Iris pigment epithelial cell (primary cell): ENCODE measurements around the gene HSPB3.
"Not testable (repeated sequence)": the region's sequence is repeated elsewhere in the genome, so short reads cannot be mapped to it uniquely, and the experiment has no call there.

Experiments used
- DNase-seq: peaks from one replicate; pipeline ENCODE4 v3.0.0-alpha.2; 2011; ENCODE audit warnings: low read depth

Gene HSPB3

DNA sequence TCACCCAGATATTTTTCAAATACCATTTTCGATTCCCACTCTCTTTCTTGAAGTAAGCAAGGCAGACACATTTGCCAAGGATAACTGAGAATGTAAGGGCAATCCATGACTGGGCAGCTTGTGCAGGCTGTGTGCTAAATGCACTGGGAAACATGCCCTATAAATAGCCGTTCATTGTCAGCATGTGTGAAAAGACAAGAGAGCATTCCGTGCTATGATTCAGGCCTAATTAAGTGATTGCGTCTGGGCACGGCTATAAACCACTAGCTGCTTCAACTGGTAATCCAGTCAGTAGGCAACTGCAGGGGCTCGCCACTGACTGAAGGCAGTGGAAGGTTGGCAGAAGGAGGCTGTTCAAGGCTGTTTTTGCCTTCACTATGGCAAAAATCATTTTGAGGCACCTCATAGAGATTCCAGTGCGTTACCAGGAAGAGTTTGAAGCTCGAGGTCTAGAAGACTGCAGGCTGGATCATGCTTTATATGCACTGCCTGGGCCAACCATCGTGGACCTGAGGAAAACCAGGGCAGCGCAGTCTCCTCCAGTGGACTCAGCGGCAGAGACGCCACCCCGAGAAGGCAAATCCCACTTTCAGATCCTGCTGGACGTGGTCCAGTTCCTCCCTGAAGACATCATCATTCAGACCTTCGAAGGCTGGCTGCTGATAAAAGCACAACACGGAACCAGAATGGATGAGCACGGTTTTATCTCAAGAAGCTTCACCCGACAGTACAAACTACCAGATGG is at the start of gene HSPB3:
TSS of gene HSPB3 (plus strand) at position 287 of the 745 bp plus-strand sequence. CDS start at position 378, 91 bp downstream.
- DNase-seq = no peak

- DNase-seq = no peak
Measured at GRCh38 chr5:54411176-54411575, 44.3 kb upstream of the HSPB3 start.

GRCh38 chr5:54412913-54413312 is 42.6 kb upstream of the HSPB3 start:
- DNase-seq = no peak

DNA sequence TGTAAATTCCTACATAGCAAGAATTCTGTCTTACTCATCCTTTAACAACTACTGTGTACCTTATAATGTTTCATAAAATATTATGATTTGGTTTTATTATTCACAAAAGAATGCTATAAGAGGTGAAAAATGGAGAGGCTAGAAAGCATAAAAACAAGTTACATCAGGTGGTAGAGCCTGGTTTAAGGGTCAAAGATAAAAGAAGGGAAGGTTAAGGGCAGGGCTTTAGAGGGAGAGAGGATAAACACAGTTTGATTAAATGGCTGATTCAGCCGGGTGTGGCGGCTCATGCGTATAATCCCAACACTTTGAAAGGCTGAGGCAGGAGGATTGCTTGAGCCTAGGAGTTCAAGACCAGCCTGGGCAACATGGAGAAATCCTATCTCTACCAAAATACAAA is 40.4 kb upstream of the HSPB3 start:
- DNase-seq = no peak

- peak; percentile 63 for DNase-seq
Measured at GRCh38 chr5:54415896-54416601, 39.5 kb upstream of the HSPB3 start.

- peak; percentile 49 for DNase-seq
Measured at GRCh38 chr5:54419573-54420423, 35.7 kb upstream of the HSPB3 start.

DNA sequence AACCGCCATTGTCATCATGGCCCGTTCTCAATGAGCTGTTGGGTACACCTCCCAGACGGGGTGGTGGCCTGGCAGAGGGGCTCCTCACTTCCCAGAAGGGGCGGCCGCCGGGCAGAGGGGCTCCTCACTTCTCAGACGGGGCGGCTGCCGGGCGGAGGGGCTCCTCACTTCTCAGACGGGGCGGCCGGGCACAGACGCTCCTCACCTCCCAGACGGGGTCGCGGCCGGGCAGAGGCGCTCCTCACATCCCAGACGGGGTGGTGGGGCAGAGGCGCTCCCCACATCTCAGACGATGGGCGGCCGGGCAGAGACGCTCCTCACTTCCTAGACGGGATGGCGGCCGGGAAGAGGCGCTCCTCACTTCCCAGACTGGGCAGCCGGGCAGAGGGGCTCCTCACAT is 35.0 kb upstream of the HSPB3 start:
- not testable (repeated sequence) for DNase-seq

DNA sequence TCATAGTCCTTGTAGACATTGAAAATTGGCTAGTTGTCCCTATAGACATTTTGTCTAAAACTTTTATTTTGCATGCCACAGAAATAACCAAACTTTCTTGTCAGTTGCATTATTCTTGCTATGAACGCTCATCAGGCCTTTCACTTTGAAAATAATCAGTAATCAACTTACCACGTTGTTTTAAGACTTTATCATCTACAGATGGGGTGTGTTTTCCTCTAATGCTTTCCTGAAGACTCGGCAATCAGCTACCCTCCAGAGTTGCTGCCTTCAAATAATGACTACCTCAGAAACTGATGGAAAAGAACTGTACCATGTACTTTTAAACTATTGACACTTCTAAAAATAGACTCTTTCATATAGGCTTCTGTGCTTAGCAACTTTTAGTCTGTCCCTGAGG is 33.5 kb upstream of the HSPB3 start:
- no peak for DNase-seq

GRCh38 chr5:54425258-54425657 is 30.2 kb upstream of the HSPB3 start:
- no peak for DNase-seq

GRCh38 chr5:54426209-54426608 is 29.3 kb upstream of the HSPB3 start:
- no peak for DNase-seq

- not testable (repeated sequence) for DNase-seq
Measured at GRCh38 chr5:54434650-54435049, 20.8 kb upstream of the HSPB3 start.

GRCh38 chr5:54438620-54439389 is 16.7 kb upstream of the HSPB3 start:
- no peak for DNase-seq

DNA sequence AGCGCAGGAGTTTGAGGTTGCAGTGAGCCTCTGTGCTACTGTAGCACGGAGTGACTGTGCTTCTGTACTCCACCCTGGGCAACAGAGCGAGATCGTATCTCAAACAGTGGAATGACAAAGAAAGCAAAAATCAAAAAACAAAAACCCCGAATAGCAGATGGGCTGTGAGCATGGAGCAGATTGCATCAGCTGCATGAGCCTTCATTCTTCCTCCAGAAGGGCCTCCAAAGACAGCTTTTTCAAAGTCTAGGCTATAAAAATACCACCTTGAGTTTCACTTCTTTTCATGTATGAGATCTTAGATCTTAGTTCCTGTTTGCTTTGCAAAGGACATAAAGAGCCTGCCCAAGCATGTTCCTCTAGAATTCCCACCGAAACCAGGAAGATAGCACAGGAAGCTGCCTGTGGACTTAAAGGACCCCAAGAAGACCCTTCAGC is 15.0 kb upstream of the HSPB3 start:
- no peak for DNase-seq

GRCh38 chr5:54442271-54442670 is 13.2 kb upstream of the HSPB3 start:
- no peak for DNase-seq

DNA sequence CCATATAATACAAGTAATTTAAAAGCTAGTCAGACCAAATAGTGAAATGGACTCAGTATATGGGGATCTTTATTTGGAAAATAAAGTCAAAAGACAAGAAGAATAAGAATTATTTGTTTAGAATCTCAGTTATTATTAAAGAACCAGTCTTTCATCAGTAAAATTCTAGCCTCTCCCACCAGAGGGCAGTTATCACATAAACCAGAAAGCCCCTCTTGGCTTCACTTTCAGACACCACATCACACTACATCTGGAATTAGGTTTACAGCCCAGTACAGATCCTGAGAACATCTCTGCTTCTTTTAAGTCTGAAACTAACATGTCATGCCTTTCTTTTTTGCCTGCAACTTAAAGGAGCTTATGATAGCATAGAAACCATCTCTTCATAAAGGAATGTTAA is 12.2 kb upstream of the HSPB3 start:
- peak; percentile 45 for DNase-seq

- no peak for DNase-seq
Measured at GRCh38 chr5:54445691-54446378, 9.7 kb upstream of the HSPB3 start.

DNA sequence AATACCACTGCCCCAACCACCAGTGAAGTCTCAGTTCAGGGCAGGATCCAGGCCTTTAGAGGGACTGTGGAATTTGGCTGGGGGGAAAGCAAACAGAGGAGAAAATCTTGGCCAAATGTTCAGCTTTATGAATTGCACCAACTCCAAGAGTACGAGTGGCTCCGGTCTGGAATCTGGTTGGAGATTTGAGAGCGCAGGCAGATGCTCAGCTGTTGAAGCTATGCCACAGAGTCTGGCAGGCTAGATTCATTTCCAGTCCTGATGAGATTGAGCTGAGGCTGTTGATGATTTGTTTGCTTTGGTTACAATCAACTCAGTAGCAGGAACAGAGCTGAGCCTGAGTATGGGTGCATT is 9.1 kb upstream of the HSPB3 start:
- no peak for DNase-seq

DNA sequence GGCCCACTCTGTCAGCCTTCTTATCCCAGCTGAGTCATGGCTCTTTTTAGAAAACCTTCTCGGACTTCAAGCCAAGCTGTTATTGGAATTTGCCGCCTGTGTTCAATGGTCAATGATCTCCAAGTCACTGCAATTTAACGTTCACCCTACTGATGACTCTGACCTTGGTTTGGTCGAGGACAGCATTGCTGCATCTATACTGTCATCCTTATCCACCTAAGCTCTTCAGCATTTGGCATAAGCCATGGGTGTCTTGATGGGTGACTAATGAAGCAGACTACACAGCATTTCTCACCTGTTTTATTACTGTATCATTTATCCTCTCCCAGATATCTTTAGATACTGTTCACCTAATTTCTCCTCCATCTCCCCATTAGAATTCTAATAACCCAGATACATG is 5.6 kb upstream of the HSPB3 start:
- no peak for DNase-seq

- DNase-seq = no peak
Measured at GRCh38 chr5:54450542-54450941, 5.0 kb upstream of the HSPB3 start.

DNA sequence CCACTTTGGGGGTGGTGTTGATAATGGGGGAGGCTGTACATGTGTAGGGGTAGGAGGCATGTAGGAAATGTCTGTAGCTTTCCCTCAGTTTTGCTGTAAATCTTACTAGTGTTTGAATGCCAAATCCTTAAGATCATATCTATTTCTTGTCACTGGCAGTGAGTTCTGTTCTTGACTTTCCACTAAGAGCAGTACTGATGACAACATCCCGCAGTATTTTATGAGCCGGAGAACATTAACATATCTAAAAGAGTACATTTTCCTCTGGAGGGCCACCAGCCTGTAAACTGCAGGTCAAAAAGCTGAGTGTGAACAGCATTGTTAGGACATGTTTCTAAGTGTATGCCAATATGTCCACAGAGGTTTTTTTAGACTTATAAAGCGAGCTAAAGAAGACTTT is 2.5 kb upstream of the HSPB3 start:
- no peak for DNase-seq

- DNase-seq = no peak
Measured at GRCh38 chr5:54454602-54455001, 897 bp upstream of the HSPB3 start.
